NB4 (cell line): ENCODE data around the gene ZSWIM1.

ENCODE experiments used
- DNase-seq: peaks from one replicate; pipeline ENCODE4 v3.0.0; 2010; ENCODE audit warnings: low read depth
- H3K4me3 ChIP-seq: one replicate; pipeline ENCODE4 v1.5.1; 2011; ENCODE audit warnings: mild to moderate bottlenecking, low read depth, low read length, moderate library complexity
- CTCF ChIP-seq: IDR thresholded peaks from one replicate; pipeline ENCODE4 v1.5.1; 2012; ENCODE audit warnings: low read depth, low read length
- MYC ChIP-seq: IDR thresholded peaks from 2 replicates; pipeline ENCODE4 v1.6.1; 2011; ENCODE audit warnings: low read depth, low read length
- POLR2A ChIP-seq: IDR thresholded peaks from 2 replicates; pipeline ENCODE4 v1.6.1; 2011; ENCODE audit warnings: mild to moderate bottlenecking; ENCODE audit not compliant: insufficient read length; ENCODE audit errors: extremely low read depth
- TF ChIP-seq, protein P1 (sequence below): IDR thresholded peaks from 2 replicates; pipeline ENCODE4 v1.6.1; 2011; ENCODE audit warnings: low read depth, low read length

ZSWIM1 gene

GRCh38 chr20:45850238-45850637 is 30.8 kb upstream of the ZSWIM1 start:
- DNase-seq: no peak
- no peak overlapping the region for H3K4me3 ChIP-seq
- TF ChIP-seq MYC: no peak
- no peak for TF ChIP-seq CTCF
- TF ChIP-seq, protein P1, sequence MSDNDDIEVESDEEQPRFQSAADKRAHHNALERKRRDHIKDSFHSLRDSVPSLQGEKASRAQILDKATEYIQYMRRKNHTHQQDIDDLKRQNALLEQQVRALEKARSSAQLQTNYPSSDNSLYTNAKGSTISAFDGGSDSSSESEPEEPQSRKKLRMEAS: no peak
- no peak for TF ChIP-seq POLR2A

- no peak overlapping the region for H3K4me3 ChIP-seq
- TF ChIP-seq MYC (no peak), POLR2A (no peak), CTCF (no peak)
- TF ChIP-seq, protein P1: no peak
- no peak for DNase-seq
Measured at GRCh38 chr20:45850926-45851325, 30.1 kb upstream of the ZSWIM1 start.

DNA sequence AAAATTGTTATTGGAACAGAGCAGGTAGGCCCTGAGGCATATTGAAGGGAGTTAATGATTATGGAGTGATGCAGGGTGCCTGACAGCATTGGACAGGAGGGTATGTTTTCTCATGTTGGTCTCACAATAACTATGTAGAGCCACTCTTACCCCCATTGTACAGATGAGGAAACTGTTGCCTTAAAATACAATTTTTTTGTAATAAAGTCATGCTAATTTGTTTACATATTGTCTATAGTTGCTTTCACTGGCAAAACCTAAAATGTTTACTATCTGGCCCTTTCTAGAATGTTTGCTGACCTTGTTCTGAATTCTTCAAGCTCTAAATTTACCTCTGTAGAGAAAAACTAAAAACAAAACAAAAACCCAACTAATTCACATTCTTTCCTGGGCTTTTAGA is 29.5 kb upstream of the ZSWIM1 start:
- DNase-seq: no peak
- H3K4me3 ChIP-seq: no peak overlapping the region
- TF ChIP-seq CTCF (no peak), MYC (no peak), POLR2A (no peak)
- TF ChIP-seq, protein P1: no peak

GRCh38 chr20:45852326-45852725 is 28.7 kb upstream of the ZSWIM1 start:
- H3K4me3 ChIP-seq: no peak overlapping the region
- no peak for DNase-seq
- TF ChIP-seq CTCF: no peak
- no peak for TF ChIP-seq MYC
- TF ChIP-seq POLR2A: no peak
- TF ChIP-seq, protein P1: no peak

DNA sequence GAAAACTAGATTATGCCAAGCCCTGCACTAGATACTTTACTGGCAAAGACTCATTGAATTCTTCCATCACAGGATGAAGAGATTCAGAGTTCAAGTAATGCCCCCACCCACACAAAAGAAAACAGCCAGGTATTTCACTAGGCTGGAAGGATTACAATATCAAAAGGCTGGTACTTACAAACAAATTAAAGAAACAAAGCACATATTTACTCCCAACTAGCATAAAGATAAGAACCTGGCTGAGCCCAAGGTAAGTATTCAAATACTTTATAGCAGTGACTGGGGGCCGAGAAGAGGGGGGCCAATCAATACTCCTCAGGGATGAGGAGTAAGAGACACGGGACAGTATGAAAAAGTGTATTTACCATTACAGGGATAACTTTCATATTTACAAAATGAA is 27.5 kb upstream of the ZSWIM1 start:
- TF ChIP-seq CTCF (no peak), MYC (no peak), POLR2A (no peak)
- TF ChIP-seq, protein P1: no peak
- no peak for DNase-seq
- H3K4me3 ChIP-seq: no peak overlapping the region
